RPMI7951 (cell line): ENCODE results near the gene ANGPTL2. TPM values are rescaled to one million over a fixed set of nuclear protein-coding genes. Genes with fewer than 3 reads are reported as not detected.
A peak's percentile ranks its signal among the peaks of the same experiment; 100 is the strongest.

Source experiments
- DNase-seq: peaks from one replicate; pipeline ENCODE4 v3.0.0-alpha.2; 2012; ENCODE audit warnings: low read depth
- total RNA-seq: library from RNA; depleted of rRNA; stranded (reverse); fragments of >200 nt; shearing (Covaris generic); gene quantifications from 2 replicates; pipeline ENCODE4 v1.2.3, GENCODE V29; 2014

Gene ANGPTL2
- total RNA-seq, 1 experiment from 2014 or later = 47.8 TPM

DNA sequence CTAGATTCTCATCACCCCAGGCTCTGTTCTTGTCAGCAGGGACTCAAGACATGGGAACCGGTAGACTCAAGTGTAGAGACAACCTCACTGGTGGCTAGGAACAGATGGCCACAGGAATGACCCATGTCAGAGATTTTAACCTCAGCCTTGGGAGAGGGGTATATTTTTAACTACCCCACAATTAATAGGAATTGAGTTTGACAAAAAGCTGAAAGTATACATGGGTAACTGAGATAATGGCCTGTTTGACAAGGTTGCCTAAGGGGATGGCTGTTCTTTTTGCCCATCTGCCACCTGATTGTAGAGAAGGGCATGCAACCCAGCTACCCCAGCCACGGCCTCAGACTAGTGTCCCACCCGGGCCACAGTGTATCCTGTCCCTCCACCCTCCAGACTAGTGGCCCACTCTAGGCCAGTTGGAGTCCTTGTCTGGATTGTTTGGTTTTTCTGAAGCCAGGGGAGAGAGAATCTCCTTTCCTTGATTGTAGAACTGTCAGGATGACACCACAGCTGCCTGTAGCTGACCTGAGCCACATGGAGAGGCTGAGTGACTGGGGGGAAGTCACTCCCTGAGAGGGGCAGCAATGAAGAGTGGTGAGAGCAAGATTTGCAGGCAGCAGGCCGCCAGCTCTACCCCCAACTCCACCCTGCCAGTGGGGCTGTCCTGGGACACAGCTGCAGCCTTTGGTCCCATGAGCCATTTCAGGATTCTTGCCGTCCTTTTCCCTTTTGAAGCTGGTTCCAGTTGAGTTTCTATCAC lies 14.6 kb upstream of the ANGPTL2 start:
- no peak for DNase-seq

DNA sequence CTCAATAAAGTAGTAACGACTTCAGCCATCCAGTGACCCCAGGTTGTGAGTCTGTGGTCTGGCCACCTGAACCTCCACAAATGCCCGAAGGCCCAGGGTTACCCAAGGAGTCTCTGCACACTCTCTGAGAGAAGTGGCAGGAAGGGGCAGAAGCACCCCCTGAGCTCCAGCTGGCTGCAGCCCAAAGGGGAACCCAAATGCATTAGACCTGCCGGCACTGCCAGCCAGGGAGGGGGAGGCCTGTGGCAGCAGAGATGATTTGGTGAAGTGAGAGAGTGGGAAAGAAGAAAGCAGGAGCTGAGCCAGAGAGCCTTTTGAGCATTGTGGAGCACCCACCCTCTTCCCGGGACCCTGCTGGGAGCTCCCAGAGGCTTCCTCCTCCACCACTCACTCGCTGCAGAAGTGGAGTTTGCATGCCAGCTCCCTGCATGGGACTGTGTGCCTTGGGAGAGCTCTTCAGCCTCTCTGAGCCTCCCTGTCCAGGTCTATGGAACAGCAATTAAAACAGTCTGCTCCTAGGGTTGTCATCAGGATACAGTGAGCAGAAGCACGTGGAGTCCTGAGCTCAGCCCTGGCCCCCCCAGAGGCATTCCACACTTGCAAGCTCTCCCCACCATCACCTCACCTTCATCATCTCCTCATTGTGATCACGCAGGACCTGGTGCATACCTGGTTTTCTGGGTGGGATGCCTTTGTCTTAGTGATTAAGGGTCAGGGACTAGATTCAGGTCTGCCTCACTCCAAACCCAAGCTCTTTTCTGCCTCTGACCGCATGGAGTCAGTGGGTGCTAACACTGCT lies 13.8 kb upstream of the ANGPTL2 start:
- DNase-seq = no peak

DNA sequence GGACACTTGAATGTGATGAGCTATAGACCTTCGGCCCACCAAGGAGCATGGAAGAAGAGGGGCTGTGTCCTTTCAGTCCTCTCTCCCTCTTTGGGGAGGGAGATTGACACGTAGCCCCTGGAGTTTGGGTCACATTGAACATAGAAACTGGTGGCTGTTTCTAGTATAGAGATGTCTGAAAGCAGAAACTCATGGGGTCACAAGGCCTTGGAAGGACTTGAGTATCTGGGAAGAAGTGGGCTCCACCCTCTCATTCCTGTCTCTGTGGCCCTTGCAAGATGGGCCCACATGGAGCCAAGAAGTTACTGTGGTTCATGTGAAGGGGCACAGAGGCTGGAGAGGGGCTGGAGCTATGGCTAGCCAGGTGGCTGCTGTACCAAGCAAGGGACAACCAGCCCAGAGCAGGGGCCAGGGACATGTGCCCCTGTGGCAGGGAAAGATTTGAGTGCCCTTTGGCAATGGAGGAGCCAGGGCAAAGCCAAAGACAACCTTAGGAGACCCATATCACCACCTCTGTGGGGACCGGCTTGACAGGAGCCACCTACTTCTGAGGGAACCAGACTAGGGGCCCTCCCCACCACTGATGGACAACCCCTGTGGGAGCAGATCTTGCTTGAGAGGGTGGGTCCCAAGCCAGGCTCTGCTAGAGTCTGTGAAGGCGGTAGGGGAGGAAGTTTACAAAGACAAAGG lies 12.8 kb upstream of the ANGPTL2 start:
- no peak for DNase-seq

DNA sequence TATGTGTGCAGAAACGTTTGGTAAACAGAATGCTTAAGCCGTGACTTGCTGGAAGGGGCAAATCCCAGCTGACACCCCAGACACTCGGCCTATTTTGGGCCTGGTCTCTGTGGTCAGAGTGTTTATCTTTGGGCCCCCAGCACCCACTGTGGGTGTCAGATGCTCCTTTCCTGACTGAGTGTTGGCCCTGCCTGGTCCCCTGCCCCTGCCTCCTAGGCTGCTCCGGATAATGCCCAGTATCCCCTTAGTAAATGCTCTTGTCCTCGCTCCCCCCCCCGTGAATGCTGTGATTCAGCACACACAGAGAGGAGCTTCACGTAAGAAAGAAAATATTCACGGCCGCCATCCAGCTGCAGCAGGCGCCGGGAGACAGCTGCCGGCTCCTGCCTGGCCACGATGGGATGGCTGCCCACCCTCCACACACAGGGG lies 11.3 kb upstream of the ANGPTL2 start:
- DNase-seq = peak; percentile 74

DNA sequence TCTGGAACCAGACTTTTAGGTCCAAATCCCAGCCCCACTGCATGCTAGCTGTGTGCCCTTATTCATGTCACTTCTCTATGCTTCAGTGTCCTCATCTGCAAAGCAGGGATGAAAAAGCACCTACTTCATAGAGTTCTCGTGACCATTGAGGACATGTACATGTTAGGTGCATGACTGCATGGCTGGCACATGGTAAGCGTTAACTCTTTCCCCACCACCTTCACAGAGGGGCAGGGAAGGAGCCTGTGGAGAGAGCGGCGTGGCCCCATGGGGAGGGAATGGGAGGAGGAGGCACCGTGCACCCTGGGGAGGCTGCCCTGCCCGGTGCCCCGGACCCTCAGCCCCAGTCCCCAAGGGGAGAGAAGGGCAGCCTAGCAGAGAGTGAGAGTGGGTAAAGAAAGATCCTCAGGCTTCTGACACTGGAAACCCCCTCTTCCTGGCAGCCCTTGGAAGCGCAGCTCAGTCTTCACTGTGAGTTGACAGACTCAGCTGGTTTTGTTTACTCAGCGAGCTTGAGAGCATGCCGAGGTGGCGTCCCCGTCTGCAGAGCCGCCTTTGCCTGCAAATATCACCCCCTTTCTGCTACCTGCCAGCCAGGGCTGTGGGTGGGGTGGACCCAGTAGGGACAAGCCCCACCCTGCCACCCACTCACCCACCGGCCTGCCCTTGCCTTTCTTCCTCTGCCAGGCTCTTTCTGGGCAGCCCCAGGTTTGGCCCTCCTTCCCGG lies 10.6 kb upstream of the ANGPTL2 start:
- no peak for DNase-seq

DNA sequence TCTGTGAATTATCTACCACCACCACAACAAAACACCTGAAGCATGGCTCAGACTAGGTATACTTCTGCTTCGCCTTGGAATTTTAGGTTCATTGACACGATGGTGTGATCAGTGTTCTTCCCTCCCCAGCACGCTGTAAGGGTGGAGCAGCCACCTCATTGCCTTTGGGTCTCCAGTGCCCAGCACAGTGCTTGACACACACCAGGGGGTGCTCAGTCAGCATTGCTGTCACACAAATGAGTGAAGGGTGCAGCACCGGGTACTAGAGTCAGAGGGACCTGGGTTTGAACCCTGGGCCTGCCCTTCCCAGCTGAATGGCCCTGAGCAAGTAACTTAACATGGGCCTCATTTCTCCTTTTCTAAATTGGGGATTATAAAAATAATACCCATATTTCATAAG lies 9.9 kb upstream of the ANGPTL2 start:
- no peak for DNase-seq

DNA sequence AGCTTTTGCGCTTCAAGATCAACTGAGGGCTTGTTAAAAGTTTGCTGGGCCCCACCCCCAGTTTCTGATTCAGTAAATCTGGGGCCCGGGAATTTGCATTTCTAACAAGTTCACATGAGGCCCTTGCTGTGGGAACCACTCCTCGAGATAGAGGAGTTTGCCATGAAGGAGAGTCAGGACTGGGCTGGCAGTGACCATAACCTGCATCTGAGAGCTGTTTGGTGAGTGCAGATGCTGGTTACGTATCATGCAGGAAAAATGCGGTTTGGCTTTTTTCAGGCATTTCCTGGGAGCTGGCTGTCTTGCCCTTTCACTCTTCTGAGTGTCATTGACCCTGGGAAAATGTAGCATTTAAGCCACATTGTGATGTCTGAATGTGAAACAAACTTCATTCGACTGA lies 9.4 kb upstream of the ANGPTL2 start:
- peak; percentile 82 for DNase-seq

DNA sequence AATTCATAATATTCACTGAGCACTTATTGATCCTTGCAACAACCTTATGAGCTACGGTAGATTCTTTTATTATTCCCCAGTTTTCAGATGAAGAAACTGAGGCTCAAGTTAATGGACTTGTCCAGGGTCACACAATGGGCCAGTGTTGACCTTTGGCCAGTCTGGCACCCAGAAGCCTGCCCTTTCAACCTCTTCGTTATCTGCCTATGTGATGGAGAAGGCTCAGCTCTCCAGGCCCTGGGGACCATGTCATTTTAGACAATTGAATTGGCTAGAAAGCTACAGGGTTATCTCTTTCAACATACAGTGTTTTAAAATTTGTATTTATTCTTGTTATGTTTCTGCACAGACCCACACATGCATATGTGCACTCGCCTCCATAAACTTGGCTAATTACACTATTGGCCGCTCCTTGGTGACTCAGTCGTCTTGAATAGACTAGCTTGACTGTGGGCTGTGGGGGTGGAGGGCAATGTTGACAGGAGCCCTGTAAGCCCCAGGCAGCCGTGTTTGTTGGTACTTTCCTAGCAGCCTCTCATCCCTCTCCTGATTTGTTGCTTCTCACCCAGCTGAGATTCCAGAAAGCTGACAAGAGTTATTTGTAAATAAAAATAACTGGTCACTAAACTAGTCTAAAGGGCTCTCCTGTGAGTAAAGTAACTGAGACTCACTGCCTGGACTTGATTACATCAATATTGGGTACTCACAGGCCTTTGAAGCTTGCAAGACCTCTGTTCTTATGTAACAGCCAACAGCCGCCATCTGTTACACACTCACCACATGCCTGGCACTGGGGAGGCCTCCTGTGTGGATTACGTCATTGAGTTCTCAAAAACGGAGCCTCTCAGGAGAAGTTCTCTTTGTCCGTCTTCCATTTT lies 8.5 kb upstream of the ANGPTL2 start:
- peak; percentile 92 for DNase-seq

DNA sequence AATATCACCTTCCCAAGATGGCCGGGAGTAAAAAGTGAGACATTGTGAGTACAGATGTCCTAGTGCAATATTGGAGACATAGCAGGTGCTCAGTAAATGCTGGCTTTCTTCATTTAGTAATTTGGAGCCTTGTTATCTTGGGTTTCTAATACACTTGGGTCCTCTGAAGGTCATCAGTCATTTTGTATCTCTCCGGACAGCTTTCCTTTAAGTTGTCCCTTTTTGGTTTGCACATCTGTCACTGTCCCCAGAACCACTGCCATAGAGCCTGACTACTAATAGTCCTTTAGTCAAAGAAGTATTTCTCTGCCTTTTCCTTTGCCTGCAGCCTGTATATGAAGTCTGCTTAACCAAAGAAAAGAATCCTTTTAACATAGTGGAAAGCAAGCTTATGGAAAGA lies 7.8 kb upstream of the ANGPTL2 start:
- DNase-seq = no peak

DNA sequence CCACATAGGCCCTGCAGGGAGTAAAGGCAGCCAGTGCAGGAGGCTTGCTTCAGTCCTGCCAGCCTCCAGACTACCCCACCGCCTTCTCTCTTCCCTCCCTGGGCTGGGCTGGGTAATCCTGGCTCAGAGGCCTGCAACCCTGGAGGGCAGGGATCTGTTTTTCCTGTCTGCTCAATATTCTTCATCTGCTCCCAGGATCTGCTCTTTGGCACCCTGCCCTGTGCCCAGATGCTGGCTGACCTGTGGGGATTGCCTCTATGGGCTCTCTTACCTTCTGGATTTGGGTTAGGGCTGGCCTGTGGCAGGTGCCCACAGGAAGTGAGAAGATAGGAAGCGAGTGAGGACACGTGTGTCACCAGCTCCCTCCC lies 7.3 kb upstream of the ANGPTL2 start:
- DNase-seq = peak; percentile 19

DNA sequence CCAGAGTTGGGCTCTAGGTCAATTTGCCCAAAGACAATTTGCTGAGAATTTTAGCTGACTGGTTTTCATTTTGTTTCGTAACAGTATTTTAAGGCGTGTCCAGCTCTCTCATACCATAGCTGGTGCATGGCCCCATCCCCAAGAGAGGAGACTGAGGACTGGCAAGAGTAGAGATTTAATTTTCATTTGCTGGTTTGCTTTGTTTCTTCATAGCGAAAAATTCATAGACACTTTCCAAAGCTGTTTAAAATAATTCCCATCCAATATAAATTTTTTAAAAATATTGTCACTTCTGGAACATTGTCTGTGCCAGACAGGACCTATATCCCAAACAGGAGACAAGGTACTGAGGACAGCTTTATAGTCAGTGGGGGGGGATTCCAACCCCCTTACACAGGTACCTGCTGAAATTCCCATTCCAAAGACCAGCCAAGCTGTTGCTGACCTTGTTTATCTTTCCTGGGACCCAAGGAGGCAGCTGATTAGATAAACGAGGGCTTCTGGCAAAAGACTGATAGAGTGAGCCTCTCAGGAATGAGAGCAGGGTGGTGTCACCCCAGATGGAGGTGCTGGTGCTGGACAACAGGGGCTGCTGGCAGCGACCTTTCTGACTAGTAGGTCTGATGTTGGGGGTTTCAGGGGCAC lies 6.8 kb upstream of the ANGPTL2 start:
- no peak for DNase-seq

DNA sequence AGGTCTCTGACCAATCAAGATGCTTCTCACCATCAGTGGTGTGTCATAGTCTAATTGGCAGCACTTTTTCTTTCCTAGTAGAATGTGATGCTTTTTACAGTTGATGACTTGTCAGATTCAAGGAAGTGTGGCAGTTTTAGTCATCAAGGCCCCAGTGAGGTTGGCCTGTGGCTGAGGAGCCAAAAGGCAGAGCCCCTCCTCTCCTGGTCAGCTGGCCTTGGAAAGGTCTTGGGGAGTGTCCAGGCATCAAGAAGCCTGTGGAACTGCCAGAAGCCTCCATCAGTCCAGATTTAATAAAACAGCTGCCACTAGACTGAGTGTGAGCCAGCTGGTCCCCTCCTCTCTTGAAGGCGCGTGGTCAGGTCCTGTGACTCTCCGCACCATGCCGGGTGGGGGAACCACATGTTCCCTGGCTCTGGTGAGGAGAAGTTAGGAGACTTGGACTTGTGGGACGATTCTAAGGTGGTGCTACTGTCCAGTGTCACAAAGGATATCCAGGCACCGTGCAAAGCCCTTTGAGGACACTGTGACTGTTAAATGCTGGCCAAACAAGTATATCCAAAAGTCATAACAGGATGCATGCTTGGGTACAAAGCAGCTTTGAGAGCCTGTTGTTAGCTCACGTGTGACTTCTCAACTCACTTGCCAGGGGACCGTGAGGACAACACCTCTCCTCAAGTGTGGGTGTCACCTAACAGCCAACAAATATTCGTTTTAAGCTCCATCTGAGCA lies 6.1 kb upstream of the ANGPTL2 start:
- DNase-seq = peak; percentile 83

DNA sequence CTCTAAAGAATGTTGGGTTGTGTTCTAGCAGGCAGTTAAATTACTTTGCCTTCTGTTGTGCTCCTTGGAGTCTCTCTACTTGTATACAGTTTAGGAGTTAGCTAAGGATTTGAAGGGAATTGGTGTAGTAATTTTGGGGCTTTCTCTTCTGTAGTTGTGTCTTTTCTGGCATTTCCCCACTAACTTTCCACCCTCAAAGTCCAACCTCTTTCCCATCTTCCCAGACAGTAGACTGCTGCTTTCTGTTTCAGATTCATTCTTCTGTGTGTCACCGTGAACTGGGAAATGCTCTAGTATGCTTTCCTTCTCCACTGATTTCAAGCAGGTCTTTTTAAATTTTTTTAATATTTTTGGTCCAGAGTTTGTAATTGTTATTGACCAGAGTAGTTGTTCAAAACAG lies 4.5 kb upstream of the ANGPTL2 start:
- no peak for DNase-seq

DNA sequence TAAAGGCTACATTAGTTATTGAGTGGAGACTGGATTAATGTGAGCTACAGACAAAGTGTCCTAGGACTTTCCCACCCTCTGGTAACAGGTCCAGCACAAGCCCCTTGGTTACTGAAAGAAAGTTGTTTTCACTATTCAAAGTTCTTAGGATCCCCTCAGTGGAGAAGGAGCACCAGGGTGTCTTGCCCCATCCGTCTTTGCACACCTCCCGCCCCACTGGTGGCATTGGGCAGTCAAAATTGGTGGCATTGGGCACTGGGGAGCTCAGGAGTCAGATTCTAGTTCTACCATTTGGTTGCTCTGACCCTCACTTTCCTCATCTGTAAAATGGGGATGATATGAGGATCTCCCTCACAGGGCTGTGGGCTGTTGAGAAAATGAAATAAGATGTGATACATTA lies 2.4 kb upstream of the ANGPTL2 start:
- DNase-seq = no peak

DNA sequence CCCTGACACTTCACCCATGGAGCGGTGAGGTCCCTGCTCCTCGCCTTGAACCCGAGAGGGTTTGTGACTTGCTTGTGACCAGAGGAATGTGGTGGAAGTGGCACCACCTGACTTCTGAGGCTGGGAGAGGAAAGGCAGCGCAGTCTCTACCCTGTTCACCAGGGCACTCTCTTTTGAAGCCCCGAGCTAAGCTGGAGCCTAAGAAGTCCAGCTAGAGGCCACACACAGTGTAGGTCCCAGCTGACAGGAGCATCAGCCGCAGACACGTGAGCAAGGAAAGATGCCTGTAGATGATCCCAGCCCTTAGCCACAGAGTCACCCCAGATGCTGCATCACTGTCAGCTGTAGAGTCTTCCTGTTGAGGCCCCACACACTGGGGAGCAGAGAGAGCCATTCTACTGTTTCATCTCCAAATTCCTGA lies 1.7 kb upstream of the ANGPTL2 start:
- no peak for DNase-seq

DNA sequence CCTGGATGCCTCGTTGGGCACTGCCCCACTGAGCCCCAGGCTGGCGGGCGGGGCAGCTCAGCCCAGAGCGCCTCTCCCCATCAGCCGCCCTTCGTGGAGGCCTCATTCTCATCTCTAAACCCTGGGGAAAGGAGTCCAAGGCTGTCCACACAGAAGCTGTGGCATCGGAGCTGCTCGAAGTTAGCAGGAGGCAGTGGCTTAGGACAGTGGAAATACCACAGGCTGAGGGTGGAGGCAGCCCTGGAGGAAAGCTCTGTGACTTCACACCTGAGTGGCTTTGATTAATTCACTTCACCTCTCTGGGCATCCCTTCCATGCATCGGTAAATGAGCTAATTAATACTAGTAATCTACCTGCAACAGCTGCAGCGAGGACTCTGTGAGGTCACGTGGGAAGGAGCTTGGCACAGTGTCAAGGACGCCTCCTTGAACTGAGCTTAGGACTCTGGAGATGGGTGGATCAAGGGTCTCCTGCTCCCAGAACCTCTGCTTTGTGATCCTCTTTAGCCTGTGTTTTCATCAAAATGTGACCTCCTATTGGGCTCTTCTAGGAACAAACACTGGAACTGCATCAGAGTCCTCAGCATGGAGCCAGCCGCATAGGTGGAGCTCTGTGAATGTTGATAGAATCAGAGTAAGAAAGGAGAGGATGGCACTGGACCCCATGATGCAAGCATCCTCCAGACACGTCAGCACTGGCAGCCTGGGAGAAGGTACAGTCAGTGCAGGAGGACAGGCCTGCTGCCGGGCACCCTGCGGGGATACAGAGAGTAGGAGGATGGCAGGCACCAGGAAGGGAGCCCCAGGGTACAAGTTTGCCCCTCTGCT lies 842 bp upstream of the ANGPTL2 start:
- DNase-seq = no peak

DNA sequence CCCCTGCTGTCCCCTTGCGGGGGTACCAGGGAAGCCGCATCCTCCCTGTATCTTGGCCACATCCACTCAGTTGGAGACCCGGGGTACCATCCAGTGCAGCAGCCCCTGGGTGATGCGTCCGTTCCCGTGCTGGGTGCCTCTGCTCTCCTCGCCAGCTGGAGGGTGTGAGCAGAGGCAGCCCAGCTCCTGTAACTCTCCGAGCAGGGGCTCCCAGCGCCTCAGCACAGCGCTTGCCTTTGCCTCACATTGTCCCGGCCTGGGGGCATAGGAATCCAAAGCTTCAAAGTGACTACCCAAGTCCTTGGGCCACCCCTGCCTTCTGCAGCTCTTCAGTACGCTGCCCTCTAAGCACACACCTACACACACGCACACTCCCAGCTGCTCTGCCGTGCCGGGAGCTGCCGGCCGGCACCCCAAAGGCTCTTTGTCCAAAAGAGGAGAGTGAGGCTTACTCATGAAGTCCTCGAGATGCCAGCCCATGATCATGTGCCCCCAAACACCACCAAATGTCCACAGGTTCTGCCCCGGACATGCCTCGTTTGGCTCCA lies 733 bp downstream of the ANGPTL2 start:
- DNase-seq = peak; percentile 42

DNA sequence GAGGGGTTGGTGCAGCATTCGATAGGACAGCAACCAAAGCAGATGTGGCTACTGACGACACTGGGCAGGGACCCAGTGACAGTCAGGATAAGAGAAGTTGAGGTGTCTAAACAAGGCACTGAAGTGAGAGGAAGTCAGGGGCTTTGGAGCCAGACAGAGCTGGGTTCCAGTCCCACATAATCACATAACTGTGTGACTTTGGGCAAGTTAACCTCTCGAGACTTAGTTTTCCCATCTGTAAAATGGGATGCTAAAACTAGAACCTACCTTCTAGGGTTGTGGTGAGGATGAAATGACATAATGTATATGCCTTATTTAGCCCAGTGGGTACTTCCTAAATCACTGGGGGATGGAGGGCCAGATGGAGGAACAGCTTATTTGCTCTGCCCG lies 3.1 kb downstream of the ANGPTL2 start:
- DNase-seq = no peak
